HAP-1 (cell line): ENCODE data around the gene PRTFDC1.

Experiments used
- DNase-seq, 2 experiments: peaks; one replicate each; pipeline ENCODE4 v3.0.0-alpha.2; 2016 to 2020; ENCODE audit warnings: low spot score in 2 of 2
- H3K27me3 ChIP-seq: fragments of 250-450 bp; sonication (Bioruptor Pico); 2 replicates; pipeline ENCODE4 v1.5.1; 2020; ENCODE audit warnings: low read depth, mild to moderate bottlenecking, moderate library complexity
- H3K36me3 ChIP-seq: fragments of 250-450 bp; sonication (Bioruptor Pico); replicated peaks from 2 replicates; pipeline ENCODE4 v1.5.1; 2020; ENCODE audit warnings: mild to moderate bottlenecking
- H3K4me1 ChIP-seq: fragments of 250-450 bp; sonication (Bioruptor Pico); 2 replicates; pipeline ENCODE4 v1.5.1; 2020; ENCODE audit warnings: mild to moderate bottlenecking
- H3K4me3 ChIP-seq: fragments of 250-450 bp; sonication (Bioruptor Pico); 2 replicates; pipeline ENCODE4 v1.5.1; 2020; ENCODE audit warnings: mild to moderate bottlenecking, moderate library complexity
- H3K9me3 ChIP-seq: fragments of 250-450 bp; sonication (Bioruptor Pico); 2 replicates; pipeline ENCODE4 v1.5.1; 2020; ENCODE audit warnings: mild to moderate bottlenecking, moderate library complexity
- in situ Hi-C: fragments of 300-500 bp; cut with MboI; formaldehyde crosslinking; loops from 3 replicates; pipeline ENCODE4 v1.14.3; 2020; ENCODE audit warnings: low sequenced_read_pairs, inconsistent platforms, mixed read lengths

The PRTFDC1 gene

DNA sequence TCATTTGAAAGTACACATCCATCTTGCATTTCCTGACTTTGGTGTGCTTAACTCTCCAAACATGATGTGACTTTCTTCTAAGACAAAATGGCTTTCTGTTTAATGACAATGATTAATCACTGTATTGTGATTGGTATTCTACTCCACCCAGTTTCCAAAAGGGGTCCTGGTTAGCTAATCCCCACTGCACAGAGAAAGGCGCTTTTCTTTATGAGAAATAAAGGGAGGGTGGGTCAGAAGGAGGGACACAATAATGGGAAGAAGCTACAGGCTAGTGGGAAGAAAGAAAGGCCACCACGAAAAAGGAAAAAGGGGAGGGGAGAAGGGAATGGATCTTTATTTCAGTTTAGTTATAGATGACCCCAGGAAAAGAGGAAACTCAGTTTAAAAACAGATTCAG, 69.2 kb downstream of the PRTFDC1 start:
- H3K27me3 ChIP-seq = no peaks in the 10 kb centered on the region
- no peaks in the 10 kb centered on the region for H3K36me3 ChIP-seq
- H3K4me3 ChIP-seq = no peak overlapping the region
- no peaks in the 10 kb centered on the region for H3K9me3 ChIP-seq
- DNase-seq = peak; percentile 46 to 68
- peaks cover 11% of the 10 kb centered on the region for H3K4me1 ChIP-seq
- in situ Hi-C loops = no loop called here

- Histone ChIP-seq H3K36me3 (no peaks in the 10 kb centered on the region), H3K27me3 (no peaks in the 10 kb centered on the region), H3K9me3 (no peaks in the 10 kb centered on the region), H3K4me3 (no peak overlapping the region), H3K4me1 (peaks cover 12% of the 10 kb centered on the region)
- in situ Hi-C loops = no loop called here
- no peak for DNase-seq
These were observed 70.2 kb downstream of the PRTFDC1 start for GRCh38 chr10:24882047-24882698.

DNA sequence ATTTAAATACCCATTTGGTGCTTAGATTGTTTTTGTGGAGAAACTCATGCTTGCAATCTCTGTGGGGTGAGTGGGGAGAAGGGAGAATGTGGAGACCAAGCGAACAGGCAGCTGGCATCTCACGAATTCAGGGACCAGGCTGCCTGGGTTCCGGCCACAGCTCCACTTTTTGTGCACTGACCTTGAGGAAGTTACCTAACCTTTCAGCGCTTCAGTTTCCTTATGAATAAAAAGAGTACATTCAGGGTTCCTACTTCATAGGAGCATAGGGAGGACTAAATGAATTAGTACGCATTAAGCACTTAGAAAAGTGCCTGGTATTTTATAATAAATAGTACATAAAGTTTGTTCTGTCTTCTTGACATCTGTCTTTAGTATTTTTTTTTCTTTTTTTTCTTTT, 72.5 kb downstream of the PRTFDC1 start:
- DNase-seq = no peak
- Histone ChIP-seq H3K9me3 (no peaks in the 10 kb centered on the region), H3K27me3 (no peaks in the 10 kb centered on the region), H3K4me1 (peaks cover 12% of the 10 kb centered on the region), H3K36me3 (no peaks in the 10 kb centered on the region), H3K4me3 (no peak overlapping the region)
- in situ Hi-C loops = no loop called here

- no peaks in the 10 kb centered on the region for H3K27me3 ChIP-seq
- in situ Hi-C loops = no loop called here
- no peaks in the 10 kb centered on the region for H3K9me3 ChIP-seq
- no peaks in the 10 kb centered on the region for H3K36me3 ChIP-seq
- H3K4me3 ChIP-seq = no peak overlapping the region
- no peak for DNase-seq
- peaks cover 30% of the 10 kb centered on the region for H3K4me1 ChIP-seq
These were observed 78.3 kb downstream of the PRTFDC1 start for GRCh38 chr10:24874133-24874532.

- in situ Hi-C loops = no loop called here
- Histone ChIP-seq H3K4me1 (peaks cover 22% of the 10 kb centered on the region), H3K36me3 (no peaks in the 10 kb centered on the region), H3K4me3 (no peak overlapping the region), H3K27me3 (no peaks in the 10 kb centered on the region), H3K9me3 (no peaks in the 10 kb centered on the region)
- no peak for DNase-seq
These were observed 79.1 kb downstream of the PRTFDC1 start for GRCh38 chr10:24873281-24873683.

DNA sequence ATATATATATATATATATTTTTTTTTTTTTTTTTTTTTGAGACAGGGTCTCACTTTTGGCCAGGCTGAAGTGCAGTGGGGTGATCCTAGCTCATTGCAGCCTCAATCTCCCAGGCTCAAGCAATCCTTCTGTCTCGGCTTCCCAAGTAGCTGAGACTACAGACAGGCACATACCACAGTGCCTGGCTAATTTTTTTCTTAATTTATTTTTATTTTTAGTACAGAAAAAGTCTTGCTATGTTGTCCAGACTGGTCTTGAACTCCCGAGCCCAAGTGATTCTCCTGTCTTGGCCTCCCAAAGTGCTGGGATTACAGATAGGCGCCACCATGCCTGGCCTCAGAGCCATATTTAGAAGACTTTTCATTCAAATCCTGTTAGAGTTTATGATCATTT, 79.6 kb downstream of the PRTFDC1 start:
- H3K36me3 ChIP-seq = no peaks in the 10 kb centered on the region
- H3K4me1 ChIP-seq = peaks cover 21% of the 10 kb centered on the region
- no peaks in the 10 kb centered on the region for H3K27me3 ChIP-seq
- no peak overlapping the region for H3K4me3 ChIP-seq
- in situ Hi-C loops = no loop called here
- H3K9me3 ChIP-seq = no peaks in the 10 kb centered on the region
- no peak for DNase-seq

DNA sequence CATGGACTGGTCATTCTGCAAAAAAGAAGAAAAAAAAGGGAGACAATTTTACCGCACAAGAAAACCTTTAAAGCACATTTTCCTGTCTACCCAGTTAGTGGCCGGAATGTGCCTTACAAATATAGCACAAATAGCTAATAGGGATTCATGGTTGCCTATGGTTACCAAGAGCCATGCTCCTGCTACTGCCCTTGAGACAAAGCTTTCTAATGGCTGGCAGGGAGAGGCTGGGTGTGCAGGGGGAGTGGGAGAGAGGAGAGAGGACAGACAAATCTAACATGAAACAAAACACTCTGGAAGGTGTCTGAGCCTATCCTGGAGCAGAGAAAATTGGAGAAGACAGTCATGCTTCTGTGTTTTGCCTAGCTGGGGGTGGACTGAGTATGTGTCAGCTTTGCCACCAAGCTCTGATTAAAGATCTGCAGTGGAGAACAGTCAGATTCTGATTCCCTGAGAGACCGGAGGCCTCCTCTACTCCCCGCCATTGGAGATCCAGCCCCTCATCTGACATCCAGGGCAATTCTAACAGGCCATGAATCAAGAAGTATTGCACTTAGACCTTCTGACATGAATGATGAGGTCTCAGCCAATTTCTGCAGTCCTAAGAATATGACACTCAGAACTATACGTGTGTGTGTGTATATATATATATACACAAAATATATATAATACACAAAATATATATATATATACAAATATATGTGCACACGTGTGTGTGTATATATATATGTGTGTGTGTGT, 80.2 kb downstream of the PRTFDC1 start:
- Histone ChIP-seq H3K9me3 (no peaks in the 10 kb centered on the region), H3K4me1 (peaks cover 24% of the 10 kb centered on the region), H3K36me3 (no peaks in the 10 kb centered on the region), H3K27me3 (no peaks in the 10 kb centered on the region), H3K4me3 (no peak overlapping the region)
- in situ Hi-C loops = no loop called here
- peak; percentile 54 to 59 for DNase-seq

DNA sequence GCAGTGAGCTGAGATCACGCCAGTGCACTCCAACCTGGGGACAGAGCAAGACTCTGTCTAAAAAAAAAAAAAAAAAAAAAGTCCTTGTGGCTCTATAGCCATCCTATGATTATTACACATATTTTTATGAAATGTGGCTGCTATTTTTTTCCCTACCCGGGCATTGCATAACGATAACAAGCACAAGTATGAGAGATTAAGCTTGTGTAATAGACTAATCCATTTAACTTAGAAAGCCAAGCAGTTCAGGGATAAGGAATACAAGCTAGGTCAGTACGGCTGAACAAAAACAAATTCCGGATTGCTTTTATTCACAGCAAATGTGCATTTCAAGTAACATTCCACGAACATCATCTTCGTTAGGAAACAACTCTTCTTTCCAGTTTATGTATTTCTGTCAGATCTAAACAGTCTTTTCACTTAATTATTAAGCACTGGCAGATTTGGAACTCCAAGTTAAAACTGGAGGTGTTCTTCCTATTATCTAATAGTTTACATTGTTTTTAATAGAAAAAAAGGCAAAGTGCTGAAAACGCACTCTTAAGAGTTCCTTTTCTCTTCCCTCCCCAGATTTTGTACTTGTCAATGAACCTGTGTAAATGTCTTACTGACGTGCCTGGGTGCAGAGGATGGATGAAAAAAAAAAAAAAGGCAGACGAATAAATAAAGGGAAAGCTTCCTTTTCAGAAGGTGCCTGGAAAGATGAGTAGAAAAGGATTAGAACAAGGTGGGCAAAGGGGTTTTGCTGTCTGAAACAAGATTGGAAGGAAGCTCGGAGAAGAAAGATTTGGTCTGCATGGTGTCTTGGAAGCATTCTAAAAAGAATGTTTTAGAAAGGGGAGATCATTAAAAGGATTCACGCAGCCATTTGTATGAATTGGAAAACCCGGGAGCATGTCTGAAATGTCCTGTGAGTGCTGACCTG, 81.1 kb downstream of the PRTFDC1 start:
- Histone ChIP-seq H3K4me3 (no peak overlapping the region), H3K36me3 (no peaks in the 10 kb centered on the region), H3K9me3 (no peaks in the 10 kb centered on the region), H3K4me1 (peaks cover 32% of the 10 kb centered on the region), H3K27me3 (no peaks in the 10 kb centered on the region)
- peak in 1 of 2 experiments; percentile 24 for DNase-seq
- in situ Hi-C loops = no loop called here

- in situ Hi-C loops = no loop called here
- no peak overlapping the region for H3K4me3 ChIP-seq
- no peaks in the 10 kb centered on the region for H3K9me3 ChIP-seq
- H3K27me3 ChIP-seq = no peaks in the 10 kb centered on the region
- H3K36me3 ChIP-seq = no peaks in the 10 kb centered on the region
- H3K4me1 ChIP-seq = peaks cover 33% of the 10 kb centered on the region
- DNase-seq = no peak
These were observed 82.9 kb downstream of the PRTFDC1 start for GRCh38 chr10:24869354-24870015.

DNA sequence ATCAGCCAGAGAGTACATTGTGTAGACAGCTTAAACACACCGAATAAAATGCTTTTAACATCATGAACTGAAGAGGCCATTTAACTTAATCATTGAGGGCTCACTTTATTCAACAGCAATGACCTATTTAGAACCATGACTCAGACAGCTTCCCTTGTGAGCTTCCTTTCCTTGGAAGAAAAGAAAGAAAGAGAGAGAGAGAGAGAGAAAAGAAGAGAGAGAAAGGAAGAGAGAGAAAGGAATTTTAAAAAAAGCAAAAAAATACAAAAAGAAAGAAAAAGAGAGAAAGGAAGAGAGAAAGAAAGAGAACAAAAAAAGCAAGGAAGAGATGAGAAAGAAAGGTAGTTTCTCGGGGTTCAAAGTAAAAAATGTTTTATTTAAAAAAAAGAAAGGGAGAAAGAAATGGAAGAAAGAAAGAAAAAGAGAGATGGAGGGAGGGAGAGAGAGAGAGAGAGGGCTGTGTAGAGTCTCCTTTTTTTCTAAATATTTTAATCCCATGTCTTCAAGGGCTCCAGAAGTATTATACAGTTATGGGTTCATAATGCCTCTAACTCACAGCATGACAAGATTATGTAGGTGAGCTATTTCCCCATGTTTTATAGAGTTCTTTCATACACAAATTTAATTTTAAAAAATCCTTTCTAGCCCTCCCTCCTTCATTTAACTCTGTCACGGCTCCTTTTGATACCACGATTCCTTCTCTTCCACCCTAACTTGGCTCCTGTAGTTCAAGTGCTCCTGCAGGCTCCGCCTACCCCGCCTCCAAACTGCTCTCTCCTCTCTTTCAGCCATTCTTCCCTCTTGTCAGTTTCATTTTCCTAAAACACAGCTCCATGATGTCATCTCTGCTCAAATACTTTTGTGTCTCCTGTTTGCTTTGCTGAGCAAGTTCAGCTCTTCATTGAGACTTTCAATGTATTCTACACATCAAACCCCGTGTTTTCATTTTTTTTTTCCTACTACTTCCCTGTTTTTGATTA, 85.5 kb downstream of the PRTFDC1 start:
- DNase-seq = peak; percentile 52 to 69
- Histone ChIP-seq H3K36me3 (no peaks in the 10 kb centered on the region), H3K27me3 (no peaks in the 10 kb centered on the region), H3K4me3 (no peak overlapping the region), H3K9me3 (no peaks in the 10 kb centered on the region), H3K4me1 (peaks cover 21% of the 10 kb centered on the region)
- in situ Hi-C loops = no loop called here

GRCh38 chr10:24865783-24866182, 86.6 kb downstream of the PRTFDC1 start:
- in situ Hi-C loops = no loop called here
- no peak for DNase-seq
- Histone ChIP-seq H3K4me3 (no peak overlapping the region), H3K27me3 (no peaks in the 10 kb centered on the region), H3K9me3 (no peaks in the 10 kb centered on the region), H3K4me1 (peaks cover 12% of the 10 kb centered on the region), H3K36me3 (no peaks in the 10 kb centered on the region)

- no peaks in the 10 kb centered on the region for H3K9me3 ChIP-seq
- no peak overlapping the region for H3K4me3 ChIP-seq
- H3K4me1 ChIP-seq = peaks cover 20% of the 10 kb centered on the region
- DNase-seq = no peak
- in situ Hi-C loops = no loop called here
- H3K27me3 ChIP-seq = no peaks in the 10 kb centered on the region
- H3K36me3 ChIP-seq = no peaks in the 10 kb centered on the region
These were observed 89.8 kb downstream of the PRTFDC1 start for GRCh38 chr10:24862589-24862988.
